SK-N-SH (cell line): ENCODE results near the gene HHATL. TPM values are rescaled to one million over a fixed set of nuclear protein-coding genes. Genes with fewer than 3 reads are reported as not detected.

Source experiments
- CTCF ChIA-PET: fragments of 300-600, 350-600 bp; formaldehyde crosslinking; extraction: SDS; loops from one replicate; lab custom pipeline; 2021; lab: Yijun Ruan, JAX
- POLR2A ChIA-PET: fragments of 350-600 bp; sonication (Branson Sonifier 250); formaldehyde crosslinking; extraction: SDS; loops from one replicate; lab custom pipeline; 2020; ENCODE audit warnings: antibody characterized with exemption, inconsistent platforms; lab: Yijun Ruan, JAX
- DNase-seq: peaks from one replicate; pipeline ENCODE4 v3.0.0; 2012
- H2AFZ ChIP-seq: fragments of 200-600 bp; sonication (generic); 2 replicates; pipeline ENCODE4 v1.8.1; 2016; ENCODE audit warnings: antibody characterized with exemption, mild to moderate bottlenecking, low read depth
- H3F3A ChIP-seq: fragments of 200-600 bp; sonication (generic); replicated peaks from 2 replicates; pipeline ENCODE3; 2016; ENCODE audit warnings: antibody characterized with exemption, mild to moderate bottlenecking; ENCODE audit not compliant: insufficient read depth
- H3K27ac ChIP-seq, 2 experiments: fragments of 200-500 bp in 1 of 2; fragments of 200-600 bp in 1 of 2; sonication (Bioruptor generic) in 1 of 2; sonication (generic), shearing (Covaris generic) in 1 of 2; 2 replicates each; pipeline versions ENCODE4 v1.5.1 to v1.6.1; 2014 to 2016; ENCODE audit warnings: low read depth in 2 of 2, inconsistent platforms in 1 of 2, low read length in 1 of 2, mild to moderate bottlenecking in 1 of 2, mixed read lengths in 1 of 2
- H3K27me3 ChIP-seq: fragments of 200-600 bp; sonication (generic), shearing (Covaris generic); 2 replicates; pipeline ENCODE4 v1.6.1; 2016; ENCODE audit warnings: mixed run types; ENCODE audit not compliant: insufficient read depth
- H3K36me3 ChIP-seq, 2 experiments: fragments of 200-500 bp in 1 of 2; fragments of 200-600 bp in 1 of 2; sonication (Bioruptor generic) in 1 of 2; sonication (generic) in 1 of 2; replicated peaks in 1 of 2; 2 replicates each; pipeline versions ENCODE3 to v1.5.1; 2014 to 2016; ENCODE audit warnings: low read length in 1 of 2, mild to moderate bottlenecking in 1 of 2; ENCODE audit not compliant: insufficient read depth in 2 of 2, control insufficient read depth in 1 of 2
- H3K4me1 ChIP-seq, 2 experiments: fragments of 200-500 bp in 1 of 2; fragments of 200-600 bp in 1 of 2; sonication (Bioruptor generic) in 1 of 2; sonication (generic), shearing (Covaris generic) in 1 of 2; 2 replicates each; pipeline versions ENCODE4 v1.5.1 to v1.6.1; 2014 to 2016; ENCODE audit warnings: low read depth in 1 of 2, low read length in 1 of 2, mixed run types in 1 of 2; ENCODE audit not compliant: insufficient read depth in 2 of 2, control insufficient read depth in 1 of 2
- H3K4me2 ChIP-seq: fragments of 200-600 bp; sonication (generic), shearing (Covaris generic); 2 replicates; pipeline ENCODE4 v1.6.1; 2017; ENCODE audit warnings: mixed run types
- H3K4me3 ChIP-seq, 2 experiments: fragments of 200-500 bp in 1 of 2; fragments of 200-600 bp in 1 of 2; sonication (Bioruptor generic) in 1 of 2; sonication (generic), shearing (Covaris generic) in 1 of 2; 2 replicates each; pipeline versions ENCODE4 v1.5.1 to v1.8.1; 2014 to 2016; ENCODE audit warnings: low read depth in 2 of 2, inconsistent platforms in 1 of 2, low read length in 1 of 2, mild to moderate bottlenecking in 1 of 2, mixed read lengths in 1 of 2, moderate library complexity in 1 of 2
- H3K79me2 ChIP-seq: fragments of 200-600 bp; sonication (generic); 2 replicates; pipeline ENCODE4 v1.8.1; 2017; ENCODE audit warnings: mild to moderate bottlenecking; ENCODE audit not compliant: insufficient read depth
- H3K9ac ChIP-seq: fragments of 200-600 bp; sonication (generic); 2 replicates; pipeline ENCODE4 v1.6.1; 2017; ENCODE audit warnings: mixed run types
- H3K9me2 ChIP-seq: fragments of 200-600 bp; sonication (generic); 2 replicates; pipeline ENCODE4 v1.6.1; 2017; ENCODE audit warnings: mixed run types
- H3K9me3 ChIP-seq: fragments of 200-600 bp; sonication (generic); 2 replicates; pipeline ENCODE4 v1.6.1; 2017; ENCODE audit warnings: mixed run types, mild to moderate bottlenecking, moderate library complexity
- H4K20me1 ChIP-seq: fragments of 200-600 bp; sonication (generic); 2 replicates; pipeline ENCODE4 v1.6.1; 2017; ENCODE audit warnings: mild to moderate bottlenecking, mixed run types; ENCODE audit not compliant: insufficient read depth
- EZH2phosphoT487 ChIP-seq: fragments of 200-600 bp; sonication (generic); IDR thresholded peaks from 2 replicates; pipeline ENCODE4 v1.6.1; 2017; ENCODE audit warnings: low read depth, mixed run types, mild to moderate bottlenecking, antibody characterized with exemption, moderate library complexity, borderline replicate concordance
- FOSL2 ChIP-seq: IDR thresholded peaks from 2 replicates; pipeline ENCODE4 v1.4.0; 2012; ENCODE audit warnings: low read depth, mild to moderate bottlenecking, moderate library complexity, borderline replicate concordance
- JUND ChIP-seq: IDR thresholded peaks from 2 replicates; pipeline ENCODE4 v1.4.0; 2012
- MEF2A ChIP-seq: IDR thresholded peaks from 2 replicates; pipeline ENCODE4 v1.4.0; 2012; ENCODE audit warnings: low read depth, borderline replicate concordance
- PBX3 ChIP-seq: IDR thresholded peaks from 2 replicates; pipeline ENCODE4; 2012
- SMC3 ChIP-seq: IDR thresholded peaks from 2 replicates; pipeline ENCODE4 v1.6.1; 2012; ENCODE audit warnings: low read depth, low read length, improper control_type of control experiment
- TCF12 ChIP-seq: IDR thresholded peaks from 2 replicates; pipeline ENCODE4 v1.4.0; 2012
- USF1 ChIP-seq: IDR thresholded peaks from 2 replicates; pipeline ENCODE4 v1.4.0; 2012; ENCODE audit warnings: low read depth, borderline replicate concordance
- USF2 ChIP-seq: fragments of 150-350 bp; IDR thresholded peaks from 2 replicates; pipeline ENCODE4 v1.6.1; 2017; ENCODE audit warnings: antibody characterized with exemption, low read length, low read depth, borderline replicate concordance
- ZBTB33 ChIP-seq: IDR thresholded peaks from 2 replicates; pipeline ENCODE4 v1.4.0; 2012; ENCODE audit warnings: low read depth, borderline replicate concordance
- WGBS: methylation state at CpG from one replicate; pipeline ENCODE4 v1.1.6; 2017; ENCODE audit warnings: low lambda C conversion rate; 5-methylcytosine and 5-hydroxymethylcytosine counted together
- polyA plus RNA-seq, 3 experiments: library from polyadenylated mRNA; depleted of rRNA; stranded (reverse); fragments of >200 nt; gene quantifications; 2 replicates each; pipeline ENCODE4 v1.2.3, GENCODE V29; 2012

HHATL gene
- polyA plus RNA-seq, 1 of the 3 experiments (the other 2 are of a cell fraction), result not detected

- H4K20me1 ChIP-seq, result no peaks in the 10 kb centered on the region
- no peaks in the 10 kb centered on the region for H3K79me2 ChIP-seq
- no peaks in the 10 kb centered on the region; a peak in 1 of 4 replicates for H3K4me1 ChIP-seq
- no peak overlapping the region for H3K27ac ChIP-seq
- H3K9ac ChIP-seq, result no peak overlapping the region
- no peaks in the 10 kb centered on the region for H3K36me3 ChIP-seq
- H3F3A ChIP-seq, result no peaks in the 10 kb centered on the region
- TF ChIP-seq FOSL2, result peak; percentile 32; the same call in 1 of the 2 replicates
- no peak for TF ChIP-seq MEF2A
- H3K4me2 ChIP-seq, result no peak overlapping the region
- no peaks in the 10 kb centered on the region for H3K9me3 ChIP-seq
- H3K4me3 ChIP-seq, result no peak overlapping the region
- ChIA-PET POLR2A (no interaction called here), CTCF (interaction anchor here (0.7 kb wide), 1 partner anchor 426 kb away, joined by 3 read pairs; no protein-coding TSS in a partner anchor)
- WGBS, result 62% methylated on average over 9 of the region's 10 CpGs
- H3K9me2 ChIP-seq, result no peaks in the 10 kb centered on the region
- H3K27me3 ChIP-seq, result peaks cover 19% of the 10 kb centered on the region; the same call in 1 of the 2 replicates
- DNase-seq, result no peak
- no peak overlapping the region for H2AFZ ChIP-seq
Observed at GRCh38 chr3:42683875-42684598, 18.6 kb downstream of the HHATL start.

- Histone ChIP-seq H3K9ac (no peak overlapping the region), H3K4me3 (no peak overlapping the region), H3K79me2 (no peaks in the 10 kb centered on the region), H3K4me2 (no peak overlapping the region), H3K36me3 (no peaks in the 10 kb centered on the region), H3K27ac (no peak overlapping the region), H3K9me3 (no peaks in the 10 kb centered on the region), H3K4me1 (no peaks in the 10 kb centered on the region; a peak in 1 of 4 replicates), H3K9me2 (no peaks in the 10 kb centered on the region), H3K27me3 (peaks cover 19% of the 10 kb centered on the region; the same call in 1 of the 2 replicates), H2AFZ (no peak overlapping the region), H4K20me1 (no peaks in the 10 kb centered on the region), H3F3A (no peaks in the 10 kb centered on the region)
- CTCF ChIA-PET, result interaction anchor here (0.6 kb wide), 1 partner anchor 1463 kb away, joined by 3 read pairs; no protein-coding TSS in a partner anchor
- TF ChIP-seq ZBTB33, result no peak
- TF ChIP-seq USF1, result no peak
- TF ChIP-seq FOSL2, result no peak
- no peak for TF ChIP-seq TCF12
- no peak for TF ChIP-seq SMC3
- no peak for TF ChIP-seq USF2
- no peak for TF ChIP-seq EZH2phosphoT487
- TF ChIP-seq JUND, result no peak
- TF ChIP-seq PBX3, result no peak
- 54% methylated on average over 12 of the region's 12 CpGs for WGBS
- no peak for DNase-seq
- POLR2A ChIA-PET, result no interaction called here
Observed at GRCh38 chr3:42682301-42683070, 20.1 kb downstream of the HHATL start.
